Stimulated activated CD8-positive, alpha-beta memory T cell treated with anti-CD3 and anti-CD28 coated beads, Interleukin-15, amount 100 ng/mL, for 4 hours (primary cell): ENCODE data around the gene BCAR3.

Experiments used
- DNase-seq, 2 donors: peaks; one replicate each; pipeline ENCODE4 v3.0.0-alpha.2; 2020; ENCODE audit warnings: low read depth in 2 of 2

Gene BCAR3

GRCh38 chr1:93549131-93549530 lies 132.5 kb downstream of the BCAR3 start:
- DNase-seq: no peak

GRCh38 chr1:93546162-93546863 lies 135.3 kb downstream of the BCAR3 start:
- DNase-seq: no peak

- DNase-seq: no peak
Observed at GRCh38 chr1:93542398-93542797, 139.2 kb downstream of the BCAR3 start.

- no peak for DNase-seq
Observed at GRCh38 chr1:93541045-93541444, 140.6 kb downstream of the BCAR3 start.

GRCh38 chr1:93537924-93538323 lies 143.7 kb downstream of the BCAR3 start:
- no peak for DNase-seq

GRCh38 chr1:93537396-93537795 lies 144.2 kb downstream of the BCAR3 start:
- no peak for DNase-seq

GRCh38 chr1:93533677-93534076 lies 148.0 kb downstream of the BCAR3 start:
- no peak for DNase-seq

GRCh38 chr1:93532780-93533378 lies 148.8 kb downstream of the BCAR3 start:
- DNase-seq: no peak

- DNase-seq: no peak
Observed at GRCh38 chr1:93531193-93531592, 150.4 kb downstream of the BCAR3 start.

GRCh38 chr1:93528412-93528811 lies 153.2 kb downstream of the BCAR3 start:
- DNase-seq: no peak

GRCh38 chr1:93526431-93526830 lies 155.2 kb downstream of the BCAR3 start:
- no peak for DNase-seq

- no peak for DNase-seq
Observed at GRCh38 chr1:93525431-93525830, 156.2 kb downstream of the BCAR3 start.

- no peak for DNase-seq
Observed at GRCh38 chr1:93522721-93523120, 158.9 kb downstream of the BCAR3 start.

- DNase-seq: no peak
Observed at GRCh38 chr1:93521618-93522017, 160.0 kb downstream of the BCAR3 start.

- DNase-seq: no peak
Observed at GRCh38 chr1:93519199-93519829, 162.3 kb downstream of the BCAR3 start.

GRCh38 chr1:93518516-93518915 lies 163.1 kb downstream of the BCAR3 start:
- DNase-seq: no peak

GRCh38 chr1:93516164-93516563 lies 165.5 kb downstream of the BCAR3 start:
- no peak for DNase-seq
